RPMI7951 (cell line): ENCODE results near the gene NKX2-8. TPM values are rescaled to one million over a fixed set of nuclear protein-coding genes. Genes with fewer than 3 reads are reported as not detected.
"Not testable (repeated sequence)": the region's sequence is repeated elsewhere in the genome, so short reads cannot be mapped to it uniquely, and the experiment has no call there.

Experiments
- DNase-seq: peaks from one replicate; pipeline ENCODE4 v3.0.0-alpha.2; 2012; ENCODE audit warnings: low read depth
- total RNA-seq: library from RNA; depleted of rRNA; stranded (reverse); fragments of >200 nt; shearing (Covaris generic); gene quantifications from 2 replicates; pipeline ENCODE4 v1.2.3, GENCODE V29; 2014; rRNA removed

The NKX2-8 gene
- total RNA-seq, 1 experiment from 2014 or later: not detected

DNA sequence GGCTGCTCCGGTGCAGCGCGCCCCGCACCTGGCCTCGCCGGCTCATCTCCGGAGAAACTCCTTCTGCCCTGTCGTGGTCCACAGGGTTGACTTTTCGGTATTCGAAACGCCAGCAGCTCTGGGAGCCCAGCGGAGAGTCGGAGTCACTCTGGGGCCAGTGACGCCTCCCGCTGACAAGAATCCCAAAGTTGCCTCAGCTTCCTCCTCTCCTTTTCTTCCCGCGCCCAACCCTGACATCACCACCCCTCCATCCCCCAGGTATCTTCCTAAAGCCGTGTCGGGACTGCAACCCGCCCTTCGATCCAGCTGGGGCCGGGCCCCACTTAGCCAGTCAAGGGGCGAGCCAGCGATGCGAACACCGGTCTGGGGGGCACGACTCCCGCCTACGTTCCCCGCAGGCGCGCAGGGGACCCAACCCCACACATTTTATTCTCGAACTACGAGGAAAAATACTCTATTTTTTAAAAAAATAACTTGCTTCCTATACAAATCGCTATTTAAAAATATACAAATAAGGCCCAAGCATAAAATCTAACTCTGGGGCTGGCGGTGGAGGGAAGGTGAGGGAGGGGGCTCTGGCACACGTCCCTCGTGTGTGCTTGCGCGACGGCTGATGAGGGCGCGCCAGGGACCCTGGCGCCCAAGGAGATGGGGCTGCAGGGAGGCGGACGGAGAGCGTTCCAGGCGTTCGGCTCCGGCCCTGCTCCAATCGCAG lies 2.1 kb downstream of the NKX2-8 start:
- no peak for DNase-seq

DNA sequence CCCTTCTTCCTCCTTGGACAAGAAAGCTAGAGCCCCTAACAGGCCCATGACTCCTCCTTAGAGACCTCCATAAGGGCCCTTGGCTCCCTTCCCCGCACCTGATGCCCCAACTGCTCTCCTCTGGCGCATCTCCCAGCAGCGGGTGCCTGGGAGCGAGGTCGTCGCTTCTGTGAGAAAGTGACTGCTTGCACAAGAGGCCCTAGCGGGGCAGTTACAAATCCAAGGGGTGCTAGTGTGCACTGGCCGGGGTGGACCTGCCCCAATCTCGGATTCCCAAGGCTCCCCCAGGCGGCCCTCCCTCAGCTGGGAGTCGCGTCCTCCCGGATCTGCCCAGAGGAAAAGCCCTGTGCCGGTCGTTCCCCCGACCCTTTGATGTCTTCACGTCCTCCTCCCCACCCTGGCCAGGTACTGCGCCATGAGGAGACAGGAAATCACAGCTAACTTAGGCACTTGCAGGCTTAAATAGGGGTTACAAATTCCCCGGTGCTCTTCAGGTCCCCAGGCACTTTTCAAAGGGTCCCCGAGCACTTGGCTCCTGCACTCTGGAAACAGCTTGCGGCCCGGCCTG lies 2.8 kb downstream of the NKX2-8 start:
- no peak for DNase-seq

DNA sequence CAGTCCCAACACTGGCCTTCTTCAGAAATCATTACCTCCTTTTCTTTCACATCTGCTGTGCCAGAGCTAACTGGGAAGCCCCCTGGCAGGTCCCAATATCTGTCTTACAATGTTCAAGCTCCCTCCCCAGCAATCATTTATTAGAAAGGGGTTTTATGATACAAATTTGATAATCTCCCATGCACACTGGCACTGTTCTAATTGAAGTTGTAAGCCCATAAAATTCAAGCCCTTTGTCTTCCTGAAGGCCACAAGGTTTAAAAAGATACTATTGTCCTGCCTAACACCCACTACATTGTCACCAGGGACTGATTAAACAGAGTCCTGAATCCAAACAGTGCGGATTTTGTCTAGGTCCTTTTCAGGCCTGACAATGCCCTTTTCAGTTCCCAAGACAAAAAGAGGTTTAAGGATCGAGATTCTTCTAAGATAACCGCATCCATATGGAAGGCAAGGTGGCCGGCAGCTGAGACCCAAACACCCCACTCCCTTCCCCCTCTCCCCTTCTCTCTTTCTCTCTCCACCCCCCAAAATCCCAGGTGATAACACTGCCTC lies 3.3 kb downstream of the NKX2-8 start:
- no peak for DNase-seq

DNA sequence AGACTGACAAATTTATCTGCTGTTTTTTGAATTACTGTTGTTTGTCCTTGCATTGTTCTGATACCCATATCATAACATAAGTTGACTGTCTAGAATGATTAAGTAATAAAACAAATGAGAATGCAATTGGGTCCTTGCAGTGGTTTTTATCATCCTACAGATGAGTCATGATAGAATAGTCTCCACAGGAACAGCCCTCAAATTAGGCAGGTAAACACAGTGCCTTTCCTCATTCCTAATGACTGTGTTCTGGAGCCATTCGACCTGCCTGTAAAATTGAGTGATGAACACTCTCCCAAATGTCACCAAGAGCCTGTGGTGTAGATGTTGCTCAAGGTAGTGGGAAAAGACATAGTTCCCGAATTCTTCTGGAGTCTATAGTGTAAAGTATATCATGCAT lies 12.3 kb downstream of the NKX2-8 start:
- no peak for DNase-seq

DNA sequence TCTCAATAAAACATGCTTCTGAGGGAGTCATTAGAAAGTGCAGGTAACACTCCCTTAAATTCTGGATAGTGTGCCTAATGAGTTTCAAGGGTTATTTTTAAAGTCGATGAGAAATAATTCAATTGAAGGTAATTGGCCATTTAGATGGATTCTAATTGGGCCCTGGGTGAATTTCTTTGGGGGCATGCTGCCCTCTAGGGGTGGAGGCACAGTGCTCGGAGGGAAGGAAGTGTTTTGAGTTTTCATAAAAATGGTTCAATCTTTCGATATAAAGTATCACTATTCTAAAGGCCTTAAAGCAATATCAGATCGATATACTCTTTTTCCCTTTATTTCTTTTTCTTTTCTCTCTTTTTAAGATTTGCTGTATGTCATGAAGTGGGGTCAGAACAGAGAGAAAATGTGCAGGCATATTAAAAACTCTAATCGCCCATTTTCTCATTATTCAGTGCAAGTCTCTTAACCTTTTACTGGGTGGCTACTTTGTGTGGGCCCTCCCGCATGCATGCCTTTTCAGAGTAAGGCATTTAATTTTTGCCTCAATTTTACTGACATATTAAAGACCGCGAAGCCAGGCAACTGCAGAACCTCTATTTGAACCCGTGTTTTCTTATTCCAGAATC lies 25.5 kb downstream of the NKX2-8 start:
- peak; percentile 5 for DNase-seq

DNA sequence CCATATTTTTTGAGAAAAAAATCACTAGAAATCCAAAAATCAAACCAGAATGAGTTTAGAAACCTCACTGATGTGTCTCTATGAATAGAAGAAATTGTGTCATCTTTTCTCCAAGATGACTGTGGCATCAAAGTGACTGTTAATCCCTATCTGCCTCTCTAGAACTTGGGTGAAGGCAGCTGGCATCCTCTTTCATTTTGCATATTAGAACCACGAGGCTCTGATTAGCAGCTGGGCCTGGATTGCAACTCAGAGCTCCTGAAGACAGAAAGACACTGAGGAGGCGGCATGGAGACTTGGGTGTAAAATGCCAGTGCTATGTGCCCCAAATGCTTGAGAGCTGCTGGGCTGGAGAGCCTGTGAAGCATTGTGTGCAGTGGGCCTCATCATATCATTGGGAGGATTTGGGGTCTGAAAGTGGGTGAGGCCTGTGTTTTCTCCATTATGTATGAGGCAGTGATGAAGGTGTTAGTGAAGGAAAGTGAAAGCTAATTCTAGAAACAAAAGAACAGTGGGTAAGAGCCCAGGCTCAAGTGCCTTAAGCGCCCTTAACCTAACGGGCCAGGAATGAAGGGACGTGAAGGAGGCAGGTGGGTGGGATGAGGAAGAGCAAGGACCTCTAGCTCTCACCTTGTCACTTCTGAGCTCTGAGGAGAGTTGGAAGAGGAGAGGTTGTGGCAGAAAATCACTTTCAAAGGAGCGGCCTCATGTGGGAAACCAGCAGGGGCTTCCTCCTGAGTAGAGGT lies 26.2 kb downstream of the NKX2-8 start:
- DNase-seq: no peak

DNA sequence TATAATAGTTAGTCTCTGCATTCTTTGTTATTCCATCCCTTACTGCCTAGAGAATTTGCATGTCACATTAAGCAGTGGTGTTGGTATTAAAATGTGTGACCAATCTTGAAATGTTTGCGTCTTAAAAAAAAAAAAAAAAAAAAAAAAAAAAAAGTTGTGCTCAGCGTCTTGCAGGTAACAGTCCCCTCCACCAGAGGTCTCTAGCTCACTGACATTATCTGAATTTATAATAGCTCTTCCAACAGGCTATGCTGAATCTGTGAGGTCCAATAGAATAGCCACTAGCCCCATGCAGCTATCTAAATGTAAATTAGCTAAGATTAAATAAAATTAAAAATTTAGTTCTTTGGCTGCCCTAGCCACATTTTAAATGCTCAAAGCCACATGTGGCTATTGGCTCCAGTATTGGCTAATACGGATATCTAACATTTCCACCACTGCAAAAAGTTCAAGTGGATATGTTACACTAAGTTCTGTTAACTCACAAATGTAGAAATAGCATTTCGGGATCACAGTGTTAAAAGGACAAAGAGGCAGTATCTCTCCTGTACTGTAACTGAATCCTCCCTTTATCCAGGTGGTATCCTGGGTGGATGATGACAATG lies 28.7 kb downstream of the NKX2-8 start:
- DNase-seq: peak; percentile 32

DNA sequence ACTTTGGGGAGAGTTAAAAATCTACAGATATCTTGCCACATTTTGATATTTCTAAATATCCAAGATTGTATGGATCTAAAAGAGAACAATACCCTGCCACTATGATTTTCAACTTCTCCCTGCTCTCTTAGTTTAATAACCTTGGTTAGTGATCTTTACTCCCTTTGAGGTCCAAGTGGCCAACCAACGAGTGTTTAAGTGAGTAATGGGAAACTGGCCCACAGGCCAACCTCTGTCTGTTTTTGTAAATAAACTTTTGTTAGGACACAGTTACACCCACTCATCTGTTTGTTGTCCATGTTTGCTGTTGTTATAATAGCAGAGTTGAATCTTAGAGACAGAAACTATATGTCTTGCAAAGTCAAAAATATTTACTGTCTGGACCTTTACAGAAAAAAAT lies 31.5 kb downstream of the NKX2-8 start:
- no peak for DNase-seq

DNA sequence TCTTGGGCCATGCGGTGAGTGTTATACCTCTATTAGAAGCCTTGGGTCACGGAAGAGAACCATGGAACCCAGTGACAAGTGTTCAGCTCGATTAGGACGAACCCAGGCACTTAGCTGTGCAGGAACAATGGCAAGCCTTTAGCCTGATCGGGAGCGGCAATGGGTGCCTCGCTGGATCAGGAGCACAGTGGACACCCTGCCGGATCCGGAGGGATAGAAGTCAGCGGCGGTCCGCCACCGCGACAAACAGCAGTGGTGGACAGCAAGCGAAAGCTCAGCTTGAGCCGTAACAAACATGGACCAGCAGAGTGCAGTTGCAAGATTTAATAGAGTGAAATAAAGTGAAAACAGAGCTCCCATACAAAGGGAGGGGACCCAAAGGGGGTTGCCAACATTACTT lies 38.1 kb downstream of the NKX2-8 start:
- not testable (repeated sequence) for DNase-seq

DNA sequence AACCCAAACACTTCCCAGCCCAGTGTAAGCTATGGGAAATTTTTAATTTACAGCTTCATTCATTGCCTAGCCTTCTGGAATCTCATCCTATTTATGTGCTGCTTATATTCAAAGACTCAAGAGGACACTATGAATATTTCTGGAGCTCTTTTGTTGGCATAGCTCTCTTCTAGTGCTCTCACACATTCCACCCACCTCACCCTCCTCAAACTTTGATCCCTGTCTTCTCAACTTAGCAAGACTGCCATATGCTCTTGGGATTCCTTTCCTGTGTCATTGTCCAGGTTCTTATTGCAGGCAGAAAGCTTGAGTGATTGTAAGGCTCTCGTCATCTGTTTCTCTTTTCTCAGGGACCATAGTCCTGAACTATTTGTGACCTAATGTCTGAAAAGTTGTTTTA lies 44.4 kb downstream of the NKX2-8 start:
- DNase-seq: no peak

Other genes with a start within 250 kb of the NKX2-8 start
- gene NKX2-1, start 62.4 kb downstream of the NKX2-8 start, total RNA-seq: not detected in 2 replicates
- not detected in 2 replicates for gene PAX9, start 79.2 kb upstream of the NKX2-8 start, total RNA-seq